ENCODE measurements around the gene MRPS26. TPM values are rescaled to one million over a fixed set of nuclear protein-coding genes. Genes with fewer than 3 reads are reported as not detected.

Gene MRPS26
- total and polyA plus RNA-seq, 2 of the 13 experiments (the other 11 are each of a cell fraction or from before 2014, with no cell fraction given), result 89.8 to 187 TPM

GRCh38 chr20:3044336-3044965, 1.4 kb upstream of the MRPS26 start (continued):
- TF ChIP-seq ZNF10 (CRISPR knock-in tag; IDR thresholded peaks at IDR 0.05; ENCODE audit: borderline replicate concordance, low read depth) (no peak), TARDBP (CRISPR knock-in tag; IDR thresholded peaks at IDR 0.05) (no peak), RFX5 (IDR thresholded peaks at IDR 0.05; ENCODE audit: low read depth, low read length) (no peak), HCFC1 (IDR thresholded peaks at IDR 0.05; ENCODE audit: low read depth, low read length) (no peak), LCORL (IDR thresholded peaks at IDR 0.05) (no peak), LCORL (CRISPR knock-in tag; IDR thresholded peaks at IDR 0.05) (no peak), ZNF260 (CRISPR knock-in tag; IDR thresholded peaks at IDR 0.05; ENCODE audit: borderline replicate concordance, low read depth) (0 out of 2 replicates have a peak, but pooled peaks have one; percentile 37), DNMT1 (CRISPR knock-in tag; IDR thresholded peaks at IDR 0.05) (no peak), ZGPAT (CRISPR knock-in tag; IDR thresholded peaks at IDR 0.05) (no peak), ZKSCAN5 (CRISPR knock-in tag; IDR thresholded peaks at IDR 0.05) (no peak), ZFP41 (CRISPR knock-in tag; IDR thresholded peaks at IDR 0.05; ENCODE audit: borderline replicate concordance) (peak; percentile 10; the same call in 1 of the 2 replicates), AGO2 (optimal IDR thresholded peaks at IDR 0.05; ENCODE audit: low read depth, low read length) (peak; percentile 90), ZNF678 (CRISPR knock-in tag; IDR thresholded peaks at IDR 0.05) (no peak), SP4 (CRISPR knock-in tag; IDR thresholded peaks at IDR 0.05) (peak; percentile 42; the same call in 1 of the 2 replicates), KDM4B (CRISPR knock-in tag; IDR thresholded peaks at IDR 0.05) (no peak), CENPT (CRISPR knock-in tag; IDR thresholded peaks at IDR 0.05; ENCODE audit: low read depth) (peak; percentile 32; the same call in 1 of the 2 replicates), ZSCAN29 (CRISPR knock-in tag; conservative IDR thresholded peaks at IDR 0.05) (no peak), EP300 (IDR thresholded peaks at IDR 0.05; ENCODE audit: low read depth in 2 of 2, low read length in 2 of 2) (no peak), EP300 (CRISPR knock-in tag; IDR thresholded peaks at IDR 0.05; ENCODE audit: borderline replicate concordance) (no peak), ZNF775 (CRISPR knock-in tag; IDR thresholded peaks at IDR 0.05; ENCODE audit: borderline replicate concordance) (no peak), NRL (CRISPR knock-in tag; IDR thresholded peaks at IDR 0.05; ENCODE audit: borderline replicate concordance) (peak; percentile 74; the same call in 1 of the 2 replicates), EED (CRISPR knock-in tag; IDR thresholded peaks at IDR 0.05) (no peak)
- TF ChIP-seq, protein P1, sequence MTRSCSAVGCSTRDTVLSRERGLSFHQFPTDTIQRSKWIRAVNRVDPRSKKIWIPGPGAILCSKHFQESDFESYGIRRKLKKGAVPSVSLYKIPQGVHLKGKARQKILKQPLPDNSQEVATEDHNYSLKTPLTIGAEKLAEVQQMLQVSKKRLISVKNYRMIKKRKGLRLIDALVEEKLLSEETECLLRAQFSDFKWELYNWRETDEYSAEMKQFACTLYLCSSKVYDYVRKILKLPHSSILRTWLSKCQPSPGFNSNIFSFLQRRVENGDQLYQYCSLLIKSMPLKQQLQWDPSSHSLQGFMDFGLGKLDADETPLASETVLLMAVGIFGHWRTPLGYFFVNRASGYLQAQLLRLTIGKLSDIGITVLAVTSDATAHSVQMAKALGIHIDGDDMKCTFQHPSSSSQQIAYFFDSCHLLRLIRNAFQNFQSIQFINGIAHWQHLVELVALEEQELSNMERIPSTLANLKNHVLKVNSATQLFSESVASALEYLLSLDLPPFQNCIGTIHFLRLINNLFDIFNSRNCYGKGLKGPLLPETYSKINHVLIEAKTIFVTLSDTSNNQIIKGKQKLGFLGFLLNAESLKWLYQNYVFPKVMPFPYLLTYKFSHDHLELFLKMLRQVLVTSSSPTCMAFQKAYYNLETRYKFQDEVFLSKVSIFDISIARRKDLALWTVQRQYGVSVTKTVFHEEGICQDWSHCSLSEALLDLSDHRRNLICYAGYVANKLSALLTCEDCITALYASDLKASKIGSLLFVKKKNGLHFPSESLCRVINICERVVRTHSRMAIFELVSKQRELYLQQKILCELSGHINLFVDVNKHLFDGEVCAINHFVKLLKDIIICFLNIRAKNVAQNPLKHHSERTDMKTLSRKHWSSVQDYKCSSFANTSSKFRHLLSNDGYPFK (CRISPR knock-in tag; IDR thresholded peaks at IDR 0.05; ENCODE audit: borderline replicate concordance), result peak; percentile 1; the same call in 1 of the 2 replicates
- TF ChIP-seq, protein P2, sequence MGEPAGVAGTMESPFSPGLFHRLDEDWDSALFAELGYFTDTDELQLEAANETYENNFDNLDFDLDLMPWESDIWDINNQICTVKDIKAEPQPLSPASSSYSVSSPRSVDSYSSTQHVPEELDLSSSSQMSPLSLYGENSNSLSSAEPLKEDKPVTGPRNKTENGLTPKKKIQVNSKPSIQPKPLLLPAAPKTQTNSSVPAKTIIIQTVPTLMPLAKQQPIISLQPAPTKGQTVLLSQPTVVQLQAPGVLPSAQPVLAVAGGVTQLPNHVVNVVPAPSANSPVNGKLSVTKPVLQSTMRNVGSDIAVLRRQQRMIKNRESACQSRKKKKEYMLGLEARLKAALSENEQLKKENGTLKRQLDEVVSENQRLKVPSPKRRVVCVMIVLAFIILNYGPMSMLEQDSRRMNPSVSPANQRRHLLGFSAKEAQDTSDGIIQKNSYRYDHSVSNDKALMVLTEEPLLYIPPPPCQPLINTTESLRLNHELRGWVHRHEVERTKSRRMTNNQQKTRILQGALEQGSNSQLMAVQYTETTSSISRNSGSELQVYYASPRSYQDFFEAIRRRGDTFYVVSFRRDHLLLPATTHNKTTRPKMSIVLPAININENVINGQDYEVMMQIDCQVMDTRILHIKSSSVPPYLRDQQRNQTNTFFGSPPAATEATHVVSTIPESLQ (CRISPR knock-in tag; conservative IDR thresholded peaks at IDR 0.05), result no peak
